Colonic mucosa (tissue), 4 donors: ENCODE results near the gene CFAP46. TPM values are rescaled to one million over a fixed set of nuclear protein-coding genes. Genes with fewer than 3 reads are reported as not detected.

Experiments used
- DNase-seq: peaks from one replicate; pipeline ENCODE4 v3.0.0-alpha.2; 2020
- H3K27ac ChIP-seq: fragments of 200-600 bp; one replicate; pipeline ENCODE4 v1.8.0; 2021
- H3K27me3 ChIP-seq: fragments of 200-600 bp; one replicate; pipeline ENCODE4 v1.8.0; 2021
- H3K36me3 ChIP-seq: fragments of 200-600 bp; one replicate; pipeline ENCODE4 v1.8.0; 2021
- H3K4me1 ChIP-seq: fragments of 200-600 bp; one replicate; pipeline ENCODE4 v1.8.0; 2021; ENCODE audit warnings: mild to moderate bottlenecking
- H3K4me3 ChIP-seq: fragments of 200-600 bp; one replicate; pipeline ENCODE4 v1.8.0; 2021
- H3K9ac ChIP-seq, 2 donors: one replicate each; pipeline ENCODE4 v1.7.0; 2013; ENCODE audit warnings: control low read depth in 2 of 2, low read depth in 2 of 2, low read length in 2 of 2
- H3K9me3 ChIP-seq: fragments of 200-600 bp; one replicate; pipeline ENCODE4 v1.8.0; 2021
- intact Hi-C: fragments of 100-400 bp; cut with DNase I; formaldehyde crosslinking; loops from one replicate; pipeline ENCODE4 v1.14.1; 2022
- total RNA-seq, 2 donors: library from RNA; stranded (reverse); fragmentation: NEBNext Ultra II Directional in 1 of 2; extraction: Animal tissue kit (Norgen Biotek cat#: 25700) in 1 of 2; gene quantifications; one replicate each; pipeline ENCODE4 v1.2.1, GENCODE V29; 2021
- TF ChIP-seq, protein P1 (sequence below): fragments of 200-600 bp; IDR thresholded peaks from one replicate; pipeline ENCODE4 v1.8.0; 2022; ENCODE audit warnings: antibody characterized with exemption, mild to moderate bottlenecking
- donor health status: healthy.
- donor health status: DM: no; HTN: no; CAD: no.
- donor health status: DM: no; HTN: no; CAD: no.

The CFAP46 gene
- total RNA-seq, 2 donors from 2014 or later = 0.13 TPM; not detected in 1

GRCh38 chr10:132879408-132880127 lies 62.8 kb downstream of the CFAP46 start:
- intact Hi-C loops = no loop called here
- H3K27me3 ChIP-seq = no peaks in the 10 kb centered on the region
- no peak overlapping the region for H3K27ac ChIP-seq
- no peak overlapping the region for H3K9ac ChIP-seq
- TF ChIP-seq, protein P1, sequence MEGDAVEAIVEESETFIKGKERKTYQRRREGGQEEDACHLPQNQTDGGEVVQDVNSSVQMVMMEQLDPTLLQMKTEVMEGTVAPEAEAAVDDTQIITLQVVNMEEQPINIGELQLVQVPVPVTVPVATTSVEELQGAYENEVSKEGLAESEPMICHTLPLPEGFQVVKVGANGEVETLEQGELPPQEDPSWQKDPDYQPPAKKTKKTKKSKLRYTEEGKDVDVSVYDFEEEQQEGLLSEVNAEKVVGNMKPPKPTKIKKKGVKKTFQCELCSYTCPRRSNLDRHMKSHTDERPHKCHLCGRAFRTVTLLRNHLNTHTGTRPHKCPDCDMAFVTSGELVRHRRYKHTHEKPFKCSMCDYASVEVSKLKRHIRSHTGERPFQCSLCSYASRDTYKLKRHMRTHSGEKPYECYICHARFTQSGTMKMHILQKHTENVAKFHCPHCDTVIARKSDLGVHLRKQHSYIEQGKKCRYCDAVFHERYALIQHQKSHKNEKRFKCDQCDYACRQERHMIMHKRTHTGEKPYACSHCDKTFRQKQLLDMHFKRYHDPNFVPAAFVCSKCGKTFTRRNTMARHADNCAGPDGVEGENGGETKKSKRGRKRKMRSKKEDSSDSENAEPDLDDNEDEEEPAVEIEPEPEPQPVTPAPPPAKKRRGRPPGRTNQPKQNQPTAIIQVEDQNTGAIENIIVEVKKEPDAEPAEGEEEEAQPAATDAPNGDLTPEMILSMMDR = no peak
- no peaks in the 10 kb centered on the region for H3K4me1 ChIP-seq
- no peak overlapping the region for H3K4me3 ChIP-seq
- no peaks in the 10 kb centered on the region for H3K9me3 ChIP-seq
- H3K36me3 ChIP-seq = no peaks in the 10 kb centered on the region
- DNase-seq = no peak

DNA sequence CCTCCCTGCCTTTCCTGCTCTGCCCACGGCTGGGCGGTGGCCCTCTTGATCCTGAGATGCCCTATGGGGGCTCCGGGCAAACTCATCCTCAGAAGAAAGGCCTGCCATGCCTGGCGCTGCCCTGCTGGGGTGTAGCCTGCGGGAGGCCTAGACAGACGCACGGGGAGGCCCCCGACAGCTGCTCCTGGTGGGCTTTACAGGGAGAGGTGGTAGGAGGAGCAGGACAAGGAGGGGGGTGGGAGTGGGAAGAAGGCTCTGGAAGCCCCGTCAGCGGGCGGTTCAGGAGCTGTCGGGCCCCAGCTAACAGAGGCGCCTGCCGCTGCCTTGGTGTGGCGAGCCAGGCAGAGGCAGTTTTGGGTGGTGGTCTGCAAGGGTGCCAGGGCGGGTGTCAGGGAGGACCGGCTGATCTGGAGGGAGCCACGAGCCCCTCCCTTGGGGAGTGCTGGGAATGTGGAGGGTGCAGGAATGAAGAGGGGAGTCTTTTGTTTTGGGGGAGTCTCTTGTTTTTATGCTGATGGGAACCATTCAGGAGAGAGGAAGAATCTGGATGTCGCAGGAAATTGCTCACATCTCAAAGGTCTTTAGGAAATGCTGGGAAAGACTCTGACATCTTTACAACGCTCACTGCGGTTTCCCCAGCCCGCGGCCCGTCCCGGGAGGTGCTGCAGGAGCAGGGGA lies 63.5 kb downstream of the CFAP46 start:
- TF ChIP-seq, protein P1 = no peak
- Histone ChIP-seq H3K36me3 (no peaks in the 10 kb centered on the region), H3K27ac (no peak overlapping the region), H3K4me1 (no peaks in the 10 kb centered on the region), H3K9me3 (no peaks in the 10 kb centered on the region), H3K27me3 (no peaks in the 10 kb centered on the region), H3K4me3 (no peak overlapping the region), H3K9ac (no peak overlapping the region)
- DNase-seq = no peak
- intact Hi-C loops = no loop called here

GRCh38 chr10:132878091-132878729 lies 64.2 kb downstream of the CFAP46 start:
- no peak overlapping the region for H3K9ac ChIP-seq
- H3K4me3 ChIP-seq = no peak overlapping the region
- H3K27ac ChIP-seq = no peak overlapping the region
- TF ChIP-seq, protein P1 = no peak
- DNase-seq = no peak
- H3K27me3 ChIP-seq = no peaks in the 10 kb centered on the region
- H3K36me3 ChIP-seq = no peaks in the 10 kb centered on the region
- no peaks in the 10 kb centered on the region for H3K9me3 ChIP-seq
- intact Hi-C loops = no loop called here
- H3K4me1 ChIP-seq = no peaks in the 10 kb centered on the region

GRCh38 chr10:132877473-132877872 lies 64.9 kb downstream of the CFAP46 start:
- no peak for DNase-seq
- Histone ChIP-seq H3K4me3 (no peak overlapping the region), H3K9ac (no peak overlapping the region), H3K9me3 (no peaks in the 10 kb centered on the region), H3K27ac (no peak overlapping the region), H3K4me1 (no peaks in the 10 kb centered on the region), H3K27me3 (no peaks in the 10 kb centered on the region), H3K36me3 (no peaks in the 10 kb centered on the region)
- intact Hi-C loops = no loop called here
- TF ChIP-seq, protein P1 = no peak

DNA sequence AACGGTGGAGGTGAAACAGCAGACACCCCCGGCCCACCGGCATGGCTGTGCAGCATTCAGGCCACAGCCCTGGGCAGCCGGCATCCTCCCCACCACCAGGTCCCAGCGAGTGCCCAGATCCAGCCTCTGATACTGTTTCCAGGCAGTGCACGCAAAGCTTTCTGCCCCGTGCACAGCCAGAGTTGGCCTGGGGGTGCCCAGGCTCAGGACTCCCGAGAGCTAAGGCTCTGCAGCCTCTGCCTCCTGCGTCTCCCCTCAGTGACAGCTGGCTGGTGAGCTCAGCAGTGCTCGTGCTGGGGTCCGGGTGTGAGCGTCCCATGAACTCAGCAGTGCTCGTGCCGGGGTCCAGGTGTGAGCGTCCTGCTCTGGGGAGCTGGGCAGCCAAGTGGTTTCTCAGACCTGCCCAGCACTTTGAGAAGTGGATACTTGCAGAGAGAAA lies 65.4 kb downstream of the CFAP46 start:
- no peak overlapping the region for H3K27ac ChIP-seq
- H3K27me3 ChIP-seq = no peaks in the 10 kb centered on the region
- TF ChIP-seq, protein P1 = no peak
- no peak for DNase-seq
- H3K9ac ChIP-seq = no peak overlapping the region
- no peaks in the 10 kb centered on the region for H3K9me3 ChIP-seq
- no peaks in the 10 kb centered on the region for H3K4me1 ChIP-seq
- H3K4me3 ChIP-seq = no peak overlapping the region
- H3K36me3 ChIP-seq = no peaks in the 10 kb centered on the region
- intact Hi-C loops = no loop called here
